Type B pancreatic cell (in vitro differentiated cells): ENCODE data around the gene MREG. TPM values are rescaled to one million over a fixed set of nuclear protein-coding genes. Genes with fewer than 3 reads are reported as not detected.

Source experiments
- DNase-seq: peaks from one replicate; pipeline ENCODE4 v3.0.0; 2021; ENCODE audit warnings: mixed read lengths; ENCODE audit not compliant: unreplicated experiment; ENCODE audit errors: extremely low spot score
- H3K27ac Mint-ChIP-seq: 2 replicates; pipeline ENCODE4 v1.8.0; 2021; ENCODE audit warnings: mild to moderate bottlenecking, mixed read lengths
- H3K27me3 Mint-ChIP-seq: 2 replicates; pipeline ENCODE4 v1.8.0; 2021; ENCODE audit warnings: mixed read lengths
- H3K36me3 Mint-ChIP-seq: 2 replicates; pipeline ENCODE4 v1.8.0; 2021; ENCODE audit warnings: mixed read lengths
- H3K4me1 Mint-ChIP-seq: one replicate; pipeline ENCODE4 v1.8.0; 2021; ENCODE audit warnings: mixed read lengths; ENCODE audit not compliant: unreplicated experiment
- H3K4me3 Mint-ChIP-seq: 2 replicates; pipeline ENCODE4 v1.8.0; 2021; ENCODE audit warnings: mild to moderate bottlenecking, mixed read lengths
- H3K9me3 Mint-ChIP-seq: 2 replicates; pipeline ENCODE4 v1.8.0; 2021; ENCODE audit warnings: mixed read lengths
- CTCF ChIP-seq: fragments of 200-600 bp; sonication (generic); conservative IDR thresholded peaks from 2 replicates; pipeline ENCODE4 v1.5.0; 2021; ENCODE audit warnings: antibody characterized with exemption, mild to moderate bottlenecking
- total RNA-seq: library from RNA; stranded (reverse); gene quantifications from 2 replicates; pipeline ENCODE4 v1.2.1, GENCODE V29; 2021; ENCODE audit warnings: low replicate concordance

The MREG gene
- total RNA-seq, 1 donor from 2014 or later, result 15.7 TPM

GRCh38 chr2:215901796-215902195 is 111.6 kb downstream of the MREG start:
- no peak for TF ChIP-seq CTCF
- no peaks in the 10 kb centered on the region for H3K9me3 Mint-ChIP-seq
- no peak overlapping the region for H3K4me3 Mint-ChIP-seq
- no peak overlapping the region for H3K27ac Mint-ChIP-seq
- no peaks in the 10 kb centered on the region for H3K4me1 Mint-ChIP-seq
- H3K36me3 Mint-ChIP-seq, result no peaks in the 10 kb centered on the region
- no peaks in the 10 kb centered on the region for H3K27me3 Mint-ChIP-seq
- no peak for DNase-seq

GRCh38 chr2:215900843-215901242 is 112.5 kb downstream of the MREG start:
- Mint-ChIP-seq H3K36me3 (no peaks in the 10 kb centered on the region), H3K4me1 (no peaks in the 10 kb centered on the region), H3K4me3 (no peak overlapping the region), H3K27ac (no peak overlapping the region), H3K9me3 (no peaks in the 10 kb centered on the region), H3K27me3 (no peaks in the 10 kb centered on the region)
- TF ChIP-seq CTCF, result no peak
- no peak for DNase-seq

GRCh38 chr2:215900203-215900611 is 113.1 kb downstream of the MREG start:
- Mint-ChIP-seq H3K27ac (no peak overlapping the region), H3K9me3 (no peaks in the 10 kb centered on the region), H3K27me3 (no peaks in the 10 kb centered on the region), H3K36me3 (no peaks in the 10 kb centered on the region), H3K4me1 (no peaks in the 10 kb centered on the region), H3K4me3 (no peak overlapping the region)
- no peak for TF ChIP-seq CTCF
- DNase-seq, result no peak

- H3K4me3 Mint-ChIP-seq, result no peak overlapping the region
- H3K9me3 Mint-ChIP-seq, result no peaks in the 10 kb centered on the region
- no peaks in the 10 kb centered on the region for H3K36me3 Mint-ChIP-seq
- H3K27me3 Mint-ChIP-seq, result no peaks in the 10 kb centered on the region
- no peak for DNase-seq
- H3K4me1 Mint-ChIP-seq, result no peaks in the 10 kb centered on the region
- no peak for TF ChIP-seq CTCF
- no peak overlapping the region for H3K27ac Mint-ChIP-seq
These were observed 113.9 kb downstream of the MREG start for GRCh38 chr2:215899141-215900074.

DNA sequence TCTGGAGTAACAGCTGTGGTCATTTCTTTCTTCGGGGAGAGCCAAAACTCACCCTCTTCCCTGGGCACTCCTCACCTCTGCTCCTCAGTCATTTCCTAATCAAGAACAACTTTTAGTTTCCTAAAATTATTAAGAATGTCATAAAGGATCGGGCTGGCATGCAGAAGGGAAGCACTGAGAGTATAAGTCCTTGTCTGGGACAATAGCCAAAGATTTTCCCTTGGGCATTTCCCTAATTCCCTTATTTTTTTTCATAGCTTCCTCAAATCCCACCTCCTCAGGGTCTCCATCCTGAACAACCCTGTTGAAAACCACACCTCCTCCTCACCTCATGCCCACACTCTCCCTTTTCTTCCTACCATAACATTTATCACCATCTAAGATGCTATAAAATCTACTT is 115.0 kb downstream of the MREG start:
- Mint-ChIP-seq H3K36me3 (no peaks in the 10 kb centered on the region), H3K27me3 (no peaks in the 10 kb centered on the region), H3K9me3 (no peaks in the 10 kb centered on the region), H3K4me3 (no peak overlapping the region), H3K27ac (no peak overlapping the region), H3K4me1 (no peaks in the 10 kb centered on the region)
- TF ChIP-seq CTCF, result no peak
- no peak for DNase-seq
